Gastrocnemius medialis (tissue), 4 donors: ENCODE measurements around the gene BMPR1A. TPM values are rescaled to one million over a fixed set of nuclear protein-coding genes. Genes with fewer than 3 reads are reported as not detected.
A peak's percentile ranks its signal among the peaks of the same experiment; 100 is the strongest.

ENCODE experiments used
- ATAC-seq, 2 donors: fragments of 150-250 bp; one replicate each; pipeline ENCODE4 v1.9.1; 2016
- DNase-seq, 2 donors: peaks; one replicate each; pipeline ENCODE4 v3.0.0-alpha.2; 2019
- H3K27ac ChIP-seq, 4 donors: fragments of 200-600 bp; sonication (generic); 1 replicate in 1 of 4; 2 replicates in 3 of 4; pipeline ENCODE4 v1.5.1; 2016 to 2018; ENCODE audit warnings: mild to moderate bottlenecking in 2 of 4, moderate library complexity in 1 of 4
- H3K27me3 ChIP-seq, 3 donors: fragments of 200-600 bp; sonication (generic) in 2 of 3; 1 replicate in 1 of 3; 2 replicates in 2 of 3; pipeline versions ENCODE4 v1.5.1 to v1.6.0; 2016 to 2019; ENCODE audit warnings: mild to moderate bottlenecking in 1 of 3, moderate library complexity in 1 of 3
- H3K36me3 ChIP-seq, 2 donors: fragments of 200-600 bp; sonication (generic) in 1 of 2; one replicate each; pipeline ENCODE4 v1.5.1; 2017 to 2018
- H3K4me1 ChIP-seq, 2 donors: fragments of 200-600 bp; sonication (generic) in 1 of 2; one replicate each; pipeline ENCODE4 v1.5.1; 2016 to 2017; ENCODE audit warnings: mild to moderate bottlenecking in 2 of 2
- H3K4me3 ChIP-seq, 4 donors: fragments of 200-600 bp; sonication (generic) in 3 of 4; 1 replicate in 1 of 4; 2 replicates in 3 of 4; pipeline ENCODE4 v1.5.1; 2016 to 2019; ENCODE audit warnings: mild to moderate bottlenecking in 2 of 4
- H3K9me3 ChIP-seq, 3 donors: fragments of 200-600 bp; sonication (generic) in 2 of 3; 1 replicate in 1 of 3; 2 replicates in 2 of 3; pipeline ENCODE4 v1.5.1; 2016 to 2019
- POLR2A ChIP-seq, 2 donors: fragments of 450-650 bp; IDR thresholded peaks; one replicate each; pipeline ENCODE4 v1.6.1; 2017; ENCODE audit warnings: antibody characterized with exemption in 2 of 2, mild to moderate bottlenecking in 2 of 2, moderate library complexity in 2 of 2
- in situ Hi-C, 4 donors: fragments of 200-750 bp; cut with MboI; loops; one replicate each; pipeline versions ENCODE4 v1.15.0 to v1.8.0; 2017; ENCODE audit warnings: low sequenced_read_pairs in 4 of 4
- intact Hi-C: fragments of 100-400 bp; cut with DNase I; formaldehyde crosslinking; loops from one replicate; pipeline ENCODE4 v1.15.1; 2023; ENCODE audit warnings: low total_unique reads
- total RNA-seq, 4 donors: library from RNA; depleted of rRNA; stranded (reverse); fragments of >200 nt; gene quantifications; one replicate each; pipeline versions ENCODE4 v1.1.0 to v1.2.3, GENCODE V29; 2016
- TF ChIP-seq, protein P1 (sequence below), 5 experiments: fragments of 450-650 bp in 3 of 5; fragments of 200-600 bp in 2 of 5; sonication (generic) in 2 of 5; IDR thresholded peaks in 4 of 5; conservative IDR thresholded peaks in 1 of 5; 1 replicate in 4 of 5; 2 replicates in 1 of 5; pipeline ENCODE4 v1.5.1; 2016 to 2019; ENCODE audit warnings: antibody characterized with exemption in 5 of 5, mild to moderate bottlenecking in 3 of 5, moderate library complexity in 3 of 5

BMPR1A gene
- total RNA-seq, 4 donors from 2014 or later = 16.4 to 22.7 (median 18.0) TPM

- Histone ChIP-seq H3K4me1 (peaks cover 22 to 23% of the 10 kb centered on the region in 2 donors), H3K27ac (no peak overlapping the region), H3K4me3 (no peak overlapping the region), H3K9me3 (no peaks in the 10 kb centered on the region), H3K27me3 (no peaks in the 10 kb centered on the region), H3K36me3 (no peaks in the 10 kb centered on the region)
- no peak for ATAC-seq
- TF ChIP-seq, protein P1, sequence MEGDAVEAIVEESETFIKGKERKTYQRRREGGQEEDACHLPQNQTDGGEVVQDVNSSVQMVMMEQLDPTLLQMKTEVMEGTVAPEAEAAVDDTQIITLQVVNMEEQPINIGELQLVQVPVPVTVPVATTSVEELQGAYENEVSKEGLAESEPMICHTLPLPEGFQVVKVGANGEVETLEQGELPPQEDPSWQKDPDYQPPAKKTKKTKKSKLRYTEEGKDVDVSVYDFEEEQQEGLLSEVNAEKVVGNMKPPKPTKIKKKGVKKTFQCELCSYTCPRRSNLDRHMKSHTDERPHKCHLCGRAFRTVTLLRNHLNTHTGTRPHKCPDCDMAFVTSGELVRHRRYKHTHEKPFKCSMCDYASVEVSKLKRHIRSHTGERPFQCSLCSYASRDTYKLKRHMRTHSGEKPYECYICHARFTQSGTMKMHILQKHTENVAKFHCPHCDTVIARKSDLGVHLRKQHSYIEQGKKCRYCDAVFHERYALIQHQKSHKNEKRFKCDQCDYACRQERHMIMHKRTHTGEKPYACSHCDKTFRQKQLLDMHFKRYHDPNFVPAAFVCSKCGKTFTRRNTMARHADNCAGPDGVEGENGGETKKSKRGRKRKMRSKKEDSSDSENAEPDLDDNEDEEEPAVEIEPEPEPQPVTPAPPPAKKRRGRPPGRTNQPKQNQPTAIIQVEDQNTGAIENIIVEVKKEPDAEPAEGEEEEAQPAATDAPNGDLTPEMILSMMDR (IDR thresholded peaks at IDR 0.05 in 4 of 5, conservative IDR thresholded peaks at IDR 0.05 in 1 of 5) = no peak
- TF ChIP-seq POLR2A (IDR thresholded peaks at IDR 0.05) = no peak
- peak in 1 of 2 donors; percentile 9 for DNase-seq
- intact Hi-C loops = no loop called here
- in situ Hi-C loops = no loop called here
These were observed 205.9 kb downstream of the BMPR1A start for GRCh38 chr10:86962136-86962980.

GRCh38 chr10:86962981-86963310, 206.5 kb downstream of the BMPR1A start:
- ATAC-seq (no peak), DNase-seq (no peak)
- H3K9me3 ChIP-seq = no peaks in the 10 kb centered on the region
- no peak for TF ChIP-seq POLR2A (IDR thresholded peaks at IDR 0.05)
- no peak overlapping the region for H3K27ac ChIP-seq
- in situ Hi-C loops = no loop called here
- H3K4me3 ChIP-seq = no peak overlapping the region
- H3K36me3 ChIP-seq = no peaks in the 10 kb centered on the region
- H3K4me1 ChIP-seq = peaks cover 27 to 29% of the 10 kb centered on the region in 2 donors
- no peaks in the 10 kb centered on the region for H3K27me3 ChIP-seq
- intact Hi-C loops = no loop called here

DNA sequence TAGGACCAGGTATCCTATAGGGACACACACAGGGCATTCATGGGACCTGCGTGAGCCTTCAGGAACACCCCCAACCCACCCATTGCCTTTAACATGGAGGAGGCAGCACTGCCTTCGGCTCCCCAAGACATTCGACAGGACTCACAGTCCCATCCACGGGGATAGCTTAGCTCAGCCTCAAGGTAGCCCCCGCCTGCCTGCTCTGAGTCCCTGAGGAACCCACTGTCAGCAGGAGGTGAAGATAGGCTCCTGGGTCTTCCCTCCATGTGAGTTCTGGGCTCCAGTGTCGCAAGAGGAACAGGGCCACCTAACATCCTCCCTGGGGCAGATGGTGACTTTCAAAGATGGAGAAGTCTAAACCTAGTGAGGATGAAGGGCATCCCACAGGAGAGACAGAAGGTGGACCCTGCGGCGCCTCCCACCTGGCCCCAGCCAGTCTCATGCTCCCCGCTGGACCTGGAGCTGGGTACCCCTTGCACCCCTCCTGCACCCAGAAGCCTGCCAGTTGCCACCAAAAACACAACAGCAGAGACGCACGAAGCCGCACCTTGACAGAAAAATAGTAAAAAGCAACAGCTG, 207.0 kb downstream of the BMPR1A start:
- intact Hi-C loops = no loop called here
- no peak for ATAC-seq

GRCh38 chr10:86964061-86964846, 207.8 kb downstream of the BMPR1A start:
- Histone ChIP-seq H3K4me3 (no peak overlapping the region), H3K27me3 (no peaks in the 10 kb centered on the region), H3K4me1 (peaks cover 26 to 39% of the 10 kb centered on the region in 2 donors), H3K9me3 (no peaks in the 10 kb centered on the region), H3K36me3 (no peaks in the 10 kb centered on the region), H3K27ac (no peak overlapping the region)
- in situ Hi-C loops = no loop called here
- DNase-seq = peak in 1 of 2 donors; percentile 11
- intact Hi-C loops = no loop called here
- TF ChIP-seq POLR2A (IDR thresholded peaks at IDR 0.05) = no peak
- TF ChIP-seq, protein P1 (IDR thresholded peaks at IDR 0.05 in 4 of 5, conservative IDR thresholded peaks at IDR 0.05 in 1 of 5) = no peak
- ATAC-seq = no peak

More for the DNA sequence above, 207.0 kb downstream of the BMPR1A start:
- no peaks in the 10 kb centered on the region for H3K27me3 ChIP-seq
- no peaks in the 10 kb centered on the region for H3K36me3 ChIP-seq
- no peak for DNase-seq
- in situ Hi-C loops = no loop called here
- TF ChIP-seq POLR2A (IDR thresholded peaks at IDR 0.05) = no peak
- TF ChIP-seq, protein P1 (IDR thresholded peaks at IDR 0.05 in 4 of 5, conservative IDR thresholded peaks at IDR 0.05 in 1 of 5) = no peak
- H3K9me3 ChIP-seq = no peaks in the 10 kb centered on the region
- H3K4me3 ChIP-seq = no peak overlapping the region
- no peak overlapping the region for H3K27ac ChIP-seq
- peaks cover 28 to 34% of the 10 kb centered on the region in 2 donors for H3K4me1 ChIP-seq

GRCh38 chr10:86964847-86965190, 208.4 kb downstream of the BMPR1A start:
- in situ Hi-C loops = no loop called here
- intact Hi-C loops = loop anchor here (5.0 kb wide), 1 partner anchor 278 kb away; no protein-coding TSS in a partner anchor

More at GRCh38 chr10:86964847-86965190, 208.4 kb downstream of the BMPR1A start:
- Histone ChIP-seq H3K27me3 (no peaks in the 10 kb centered on the region), H3K36me3 (no peaks in the 10 kb centered on the region), H3K9me3 (no peaks in the 10 kb centered on the region), H3K4me1 (peaks cover 27 to 44% of the 10 kb centered on the region in 2 donors), H3K4me3 (no peak overlapping the region), H3K27ac (no peak overlapping the region)
- DNase-seq = no peak
- TF ChIP-seq POLR2A (IDR thresholded peaks at IDR 0.05) = no peak
- TF ChIP-seq, protein P1 (IDR thresholded peaks at IDR 0.05 in 4 of 5, conservative IDR thresholded peaks at IDR 0.05 in 1 of 5) = no peak
- no peak for ATAC-seq
